ENCODE results near the gene ACVR2B. TPM values are rescaled to one million over a fixed set of nuclear protein-coding genes. Genes with fewer than 3 reads are reported as not detected.

The ACVR2B gene
- total RNA-seq, 2 donors from 2014 or later: 8.2 to 9.1 TPM

DNA sequence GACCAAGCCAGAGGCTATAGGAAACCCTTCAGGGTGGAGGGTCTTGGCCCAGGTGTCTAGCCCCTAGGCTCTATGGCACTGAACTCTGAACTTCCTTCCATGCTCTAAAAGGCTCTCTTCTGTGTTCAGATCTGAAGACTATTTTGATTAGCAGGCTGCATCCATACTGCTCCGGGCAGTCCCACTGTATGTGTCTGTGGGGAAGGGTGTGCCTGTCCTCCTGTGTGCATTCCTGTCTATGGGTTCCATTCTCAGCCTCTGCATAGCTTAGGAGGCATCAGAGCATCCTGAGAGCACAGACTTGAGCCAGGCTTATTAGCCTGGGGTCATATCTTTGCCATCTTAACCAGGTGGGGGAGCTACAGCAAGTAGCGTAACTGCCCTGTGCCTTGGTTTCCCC is 80.5 kb downstream of the ACVR2B start:
- no peak overlapping the region for H3K27ac Mint-ChIP-seq
- no peaks in the 10 kb centered on the region for H3K27me3 Mint-ChIP-seq (ENCODE audit: low read depth)
- peaks cover 6% of the 10 kb centered on the region for H3K4me1 Mint-ChIP-seq (ENCODE audit: low read depth)
- ATAC-seq (replicated peaks in 1 of 2) (no peak), DNase-seq (no peak)
- H3K4me3 Mint-ChIP-seq: no peak overlapping the region
- no peaks in the 10 kb centered on the region for H3K9me3 Mint-ChIP-seq
- H3K36me3 Mint-ChIP-seq (ENCODE audit: insufficient read depth in 2 of 2): peaks cover 0 to 1% of the 10 kb centered on the region in 2 donors

DNA sequence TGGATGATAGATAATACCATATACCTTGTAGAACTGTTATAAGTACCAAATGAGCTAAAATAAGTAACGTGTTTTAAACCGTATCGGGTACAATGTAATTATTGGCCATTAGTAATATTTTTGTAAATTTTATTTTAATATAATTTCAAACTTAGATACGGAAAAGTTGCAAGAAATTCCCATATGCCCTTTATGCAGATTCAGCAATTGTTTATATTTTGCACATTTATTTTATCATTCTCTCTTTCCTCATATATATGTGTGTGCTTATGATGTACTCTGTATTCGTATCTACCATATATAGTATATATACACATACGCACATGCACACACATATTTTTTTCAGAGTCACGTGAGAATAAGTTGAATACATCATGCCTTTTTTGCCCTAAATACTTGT is 80.9 kb downstream of the ACVR2B start:
- Mint-ChIP-seq H3K27me3 (ENCODE audit: low read depth) (no peaks in the 10 kb centered on the region), H3K9me3 (no peaks in the 10 kb centered on the region), H3K36me3 (ENCODE audit: insufficient read depth in 2 of 2) (peaks cover 0 to 1% of the 10 kb centered on the region in 2 donors), H3K4me3 (no peak overlapping the region), H3K27ac (no peak overlapping the region), H3K4me1 (ENCODE audit: low read depth) (peaks cover 6% of the 10 kb centered on the region)
- no peak for ATAC-seq (replicated peaks in 1 of 2)
- no peak for DNase-seq

DNA sequence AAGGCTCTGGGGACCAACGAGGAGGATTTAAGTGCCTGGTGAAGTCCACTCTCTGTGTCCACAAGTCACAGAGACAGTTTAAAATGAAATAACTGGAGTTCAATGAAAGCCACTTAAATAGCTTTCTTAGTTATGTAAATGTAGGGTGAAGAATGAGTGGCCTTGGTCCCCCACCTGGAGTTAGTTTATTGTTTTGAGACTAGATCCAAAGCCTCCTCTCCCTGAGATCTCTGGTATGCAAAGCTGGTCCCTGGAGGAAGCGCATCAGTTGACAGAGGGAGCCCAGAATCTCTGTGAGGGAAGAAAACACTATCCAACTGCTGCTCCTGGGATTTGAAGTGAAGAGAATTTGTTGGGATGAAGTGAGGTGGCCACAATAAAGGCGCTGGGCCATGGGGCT is 83.0 kb downstream of the ACVR2B start:
- DNase-seq: no peak
- Mint-ChIP-seq H3K4me3 (no peak overlapping the region), H3K27me3 (ENCODE audit: low read depth) (no peaks in the 10 kb centered on the region), H3K36me3 (ENCODE audit: insufficient read depth in 2 of 2) (peaks cover 0 to 1% of the 10 kb centered on the region in 2 donors), H3K9me3 (no peaks in the 10 kb centered on the region), H3K27ac (no peak overlapping the region), H3K4me1 (ENCODE audit: low read depth) (peaks cover 6% of the 10 kb centered on the region)
- no peak for ATAC-seq (replicated peaks in 1 of 2)

DNA sequence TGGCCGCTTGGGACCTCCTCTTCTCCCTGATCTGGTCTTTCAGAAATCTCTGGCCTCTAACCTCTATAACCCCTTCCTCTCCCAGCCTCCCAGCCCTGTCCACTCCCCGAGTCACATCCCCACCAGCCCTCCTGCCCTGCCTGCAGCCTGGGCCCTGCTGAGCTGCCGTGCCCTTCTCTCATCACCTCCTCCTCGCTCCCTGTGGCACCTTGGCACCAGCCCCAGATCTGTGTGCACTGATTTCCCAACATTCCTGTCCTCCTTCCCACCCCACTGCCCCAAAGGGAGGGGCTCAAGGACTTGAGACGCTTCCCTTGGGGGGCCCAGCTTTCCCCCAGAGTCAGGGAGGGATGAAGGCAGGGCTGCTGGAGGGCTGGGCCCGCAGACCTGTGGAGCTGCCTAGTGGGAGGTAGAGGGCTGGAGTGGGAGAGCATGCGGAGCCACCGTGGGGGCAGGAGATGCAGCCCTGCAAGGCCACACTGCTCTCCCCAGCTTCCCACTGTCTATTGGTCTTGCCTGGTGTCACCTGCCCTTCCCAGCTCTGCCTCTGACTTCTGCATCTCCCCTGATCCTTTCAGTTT is 85.2 kb downstream of the ACVR2B start:
- H3K4me3 Mint-ChIP-seq: no peak overlapping the region

DNA sequence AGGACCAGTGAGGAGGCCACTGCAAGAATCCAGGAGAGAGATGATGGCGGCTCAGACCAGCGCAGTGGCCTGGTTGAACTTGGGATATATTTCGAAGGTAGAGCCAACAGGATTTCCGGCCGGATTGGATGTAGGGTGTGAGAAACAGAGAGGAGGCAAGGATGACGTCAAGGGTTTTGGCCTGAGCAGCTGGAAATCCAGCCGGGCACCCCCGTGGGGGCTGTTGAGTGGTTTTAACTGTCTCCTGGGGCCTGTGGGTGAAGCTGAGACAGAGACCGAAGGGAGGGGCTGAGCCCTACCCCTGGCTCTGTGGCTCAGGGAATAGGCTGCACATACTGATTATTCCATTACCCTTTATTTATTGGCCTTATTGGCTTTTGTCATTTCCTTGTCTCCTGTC is 88.1 kb downstream of the ACVR2B start:
- no peak overlapping the region for H3K4me3 Mint-ChIP-seq
- no peak overlapping the region for H3K27ac Mint-ChIP-seq
- H3K9me3 Mint-ChIP-seq: no peaks in the 10 kb centered on the region
- H3K4me1 Mint-ChIP-seq (ENCODE audit: low read depth): no peaks in the 10 kb centered on the region
- no peak for ATAC-seq (replicated peaks in 1 of 2)
- H3K27me3 Mint-ChIP-seq (ENCODE audit: low read depth): no peaks in the 10 kb centered on the region
- H3K36me3 Mint-ChIP-seq (ENCODE audit: insufficient read depth in 2 of 2): no peaks in the 10 kb centered on the region
- no peak for DNase-seq

More for the DNA sequence above, 85.2 kb downstream of the ACVR2B start:
- Mint-ChIP-seq H3K4me1 (ENCODE audit: low read depth) (peaks cover 6% of the 10 kb centered on the region), H3K36me3 (ENCODE audit: insufficient read depth in 2 of 2) (peaks cover 0 to 1% of the 10 kb centered on the region in 2 donors), H3K27me3 (ENCODE audit: low read depth) (no peaks in the 10 kb centered on the region), H3K27ac (no peak overlapping the region), H3K9me3 (no peaks in the 10 kb centered on the region)
- DNase-seq (no peak), ATAC-seq (replicated peaks in 1 of 2) (no peak)

Other genes starting within 250 kb of the ACVR2B start
- gene SLC22A13, start 188.1 kb upstream of the ACVR2B start, total RNA-seq: 1 to 10 TPM; 1.0 to 1.2 TPM
- under 1 TPM; 0.14 to 0.21 TPM for gene SLC22A14, start 171.6 kb upstream of the ACVR2B start, total RNA-seq
- gene XYLB, start 107.1 kb upstream of the ACVR2B start, total RNA-seq: 1 to 10 TPM; 2.4 to 2.9 TPM
- 10 to 100 TPM; 25.5 to 32.4 TPM for gene EXOG, start 42.5 kb downstream of the ACVR2B start, total RNA-seq
- under 1 TPM in 1 of 2 donors, not detected in 1; 0.05 TPM for gene SCN5A, start 195.8 kb downstream of the ACVR2B start, total RNA-seq

Data from activated T-cell treated with anti-CD3 and anti-CD28 coated beads, Interleukin-2, amount 50 U/mL, for 72 hours (primary cell).